ENCODE data around the gene EXOC6. TPM values are rescaled to one million over a fixed set of nuclear protein-coding genes. Genes with fewer than 3 reads are reported as not detected.

EXOC6 gene
- total and polyA plus RNA-seq, 9 donors, result 6.2 to 12.8 (median 9.7) TPM

DNA sequence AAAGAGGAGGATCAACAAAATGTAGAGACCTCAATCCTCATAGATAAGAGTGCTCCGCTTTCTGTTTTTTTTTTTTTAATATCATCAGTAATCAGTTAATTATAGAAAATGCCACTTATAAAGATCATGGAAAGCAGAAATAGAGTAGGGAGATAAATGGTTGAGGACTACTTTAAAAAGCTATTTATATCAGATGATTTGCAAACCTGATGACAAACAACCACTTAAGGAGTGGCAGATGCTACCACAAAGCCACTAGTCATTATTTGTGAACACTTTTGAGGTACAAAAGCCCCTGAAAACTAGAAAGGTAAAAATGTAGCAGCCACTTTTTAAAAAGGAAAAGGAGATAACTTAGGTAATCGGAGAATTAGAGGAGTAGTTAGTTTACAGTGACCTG lies 113.3 kb downstream of the EXOC6 start:
- Histone ChIP-seq H3K4me1 (ENCODE audit: insufficient read depth) (no peaks in the 10 kb centered on the region), H3K27me3 (no peaks in the 10 kb centered on the region), H3K27ac (no peak overlapping the region), H3K9me3 (no peaks in the 10 kb centered on the region), H3K36me3 (no peaks in the 10 kb centered on the region), H3K4me3 (no peak overlapping the region)
- TF ChIP-seq EP300 (IDR thresholded peaks at IDR 0.05) (no peak), POLR2A (IDR thresholded peaks at IDR 0.05) (no peak)
- TF ChIP-seq, protein P1, sequence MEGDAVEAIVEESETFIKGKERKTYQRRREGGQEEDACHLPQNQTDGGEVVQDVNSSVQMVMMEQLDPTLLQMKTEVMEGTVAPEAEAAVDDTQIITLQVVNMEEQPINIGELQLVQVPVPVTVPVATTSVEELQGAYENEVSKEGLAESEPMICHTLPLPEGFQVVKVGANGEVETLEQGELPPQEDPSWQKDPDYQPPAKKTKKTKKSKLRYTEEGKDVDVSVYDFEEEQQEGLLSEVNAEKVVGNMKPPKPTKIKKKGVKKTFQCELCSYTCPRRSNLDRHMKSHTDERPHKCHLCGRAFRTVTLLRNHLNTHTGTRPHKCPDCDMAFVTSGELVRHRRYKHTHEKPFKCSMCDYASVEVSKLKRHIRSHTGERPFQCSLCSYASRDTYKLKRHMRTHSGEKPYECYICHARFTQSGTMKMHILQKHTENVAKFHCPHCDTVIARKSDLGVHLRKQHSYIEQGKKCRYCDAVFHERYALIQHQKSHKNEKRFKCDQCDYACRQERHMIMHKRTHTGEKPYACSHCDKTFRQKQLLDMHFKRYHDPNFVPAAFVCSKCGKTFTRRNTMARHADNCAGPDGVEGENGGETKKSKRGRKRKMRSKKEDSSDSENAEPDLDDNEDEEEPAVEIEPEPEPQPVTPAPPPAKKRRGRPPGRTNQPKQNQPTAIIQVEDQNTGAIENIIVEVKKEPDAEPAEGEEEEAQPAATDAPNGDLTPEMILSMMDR (IDR thresholded peaks at IDR 0.05), result no peak
- 90 to 95% (median 94%) methylated on average over 2 of the region's 2 CpGs for WGBS, 3 donors
- intact Hi-C loops (cut with DNase I), result loop anchor here in 1 of 4 donors (10.0 kb wide), 1 partner anchor 47 kb away; no protein-coding TSS in a partner anchor
- DNase-seq, result no peak

DNA sequence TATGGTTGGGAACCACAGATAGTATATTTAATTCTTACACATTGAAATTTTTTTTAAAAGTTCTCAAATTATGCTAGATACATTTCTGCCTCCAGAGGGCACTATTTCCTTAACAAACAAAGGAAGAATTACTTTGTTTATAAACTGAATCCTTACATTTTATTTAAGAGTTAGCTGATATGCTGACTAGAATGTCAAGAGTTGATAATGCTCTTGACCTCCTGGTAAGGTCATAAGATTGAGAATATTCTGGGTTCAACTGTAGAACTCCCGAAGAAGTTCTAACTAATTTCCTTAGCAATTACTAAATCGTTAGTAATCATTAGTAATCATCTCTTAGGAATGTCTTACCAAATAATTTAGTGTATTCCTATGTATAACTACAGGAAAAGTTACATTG lies 117.0 kb downstream of the EXOC6 start:
- intact Hi-C loops (cut with DNase I), result loop anchor here in 1 of 4 donors (10.0 kb wide), 1 partner anchor 51 kb away; no protein-coding TSS in a partner anchor
- Histone ChIP-seq H3K9me3 (no peaks in the 10 kb centered on the region), H3K36me3 (no peaks in the 10 kb centered on the region), H3K27ac (no peak overlapping the region), H3K4me1 (ENCODE audit: insufficient read depth) (no peaks in the 10 kb centered on the region), H3K27me3 (no peaks in the 10 kb centered on the region), H3K4me3 (no peak overlapping the region)
- TF ChIP-seq POLR2A (IDR thresholded peaks at IDR 0.05) (no peak), EP300 (IDR thresholded peaks at IDR 0.05) (no peak)
- TF ChIP-seq, protein P1 (IDR thresholded peaks at IDR 0.05), result peak; percentile 18 to 46 (median 31)
- no peak for DNase-seq
- 8 to 19% (median 16%) methylated on average over 2 of the region's 2 CpGs for WGBS, 3 donors

GRCh38 chr10:92967641-92968040 lies 119.3 kb downstream of the EXOC6 start:
- H3K9me3 ChIP-seq, result no peaks in the 10 kb centered on the region
- DNase-seq, result no peak
- no peaks in the 10 kb centered on the region for H3K4me1 ChIP-seq (ENCODE audit: insufficient read depth)
- no peaks in the 10 kb centered on the region for H3K27me3 ChIP-seq
- no peak overlapping the region for H3K27ac ChIP-seq
- no peak overlapping the region for H3K4me3 ChIP-seq
- TF ChIP-seq, protein P1 (IDR thresholded peaks at IDR 0.05), result no peak
- no peak for TF ChIP-seq POLR2A (IDR thresholded peaks at IDR 0.05)
- no peak for TF ChIP-seq EP300 (IDR thresholded peaks at IDR 0.05)
- no peaks in the 10 kb centered on the region for H3K36me3 ChIP-seq
- WGBS, 3 donors, result 82 to 92% (median 85%) methylated on average over 2 of the region's 2 CpGs
- intact Hi-C loops (cut with DNase I), result loop anchor here in 1 of 4 donors (10.0 kb wide), 1 partner anchor 53 kb away; no protein-coding TSS in a partner anchor

- no peak for DNase-seq
- intact Hi-C loops (cut with DNase I), result loop anchor here in 1 of 4 donors (10.0 kb wide), 1 partner anchor 54 kb away; no protein-coding TSS in a partner anchor
- Histone ChIP-seq H3K27ac (no peak overlapping the region), H3K36me3 (no peaks in the 10 kb centered on the region), H3K9me3 (no peaks in the 10 kb centered on the region), H3K27me3 (no peaks in the 10 kb centered on the region), H3K4me1 (ENCODE audit: insufficient read depth) (no peaks in the 10 kb centered on the region), H3K4me3 (no peak overlapping the region)
- WGBS, 3 donors, result 88 to 95% (median 92%) methylated on average over 1 of the region's 1 CpG
- TF ChIP-seq POLR2A (IDR thresholded peaks at IDR 0.05) (no peak), EP300 (IDR thresholded peaks at IDR 0.05) (no peak)
- TF ChIP-seq, protein P1 (IDR thresholded peaks at IDR 0.05), result no peak
Observed at GRCh38 chr10:92969151-92969550, 120.8 kb downstream of the EXOC6 start.
